CD4-positive, alpha-beta T cell treated with Interleukin-12 subunit alpha and Interleukin-12 subunit beta, for 1 hour (primary cell): ENCODE measurements around the gene FA2H.
"Not testable (repeated sequence)": the region's sequence is repeated elsewhere in the genome, so short reads cannot be mapped to it uniquely, and the experiment has no call there.

Experiments used
- DNase-seq: peaks from one replicate; pipeline ENCODE4 v3.0.0-alpha.2; 2020

Gene FA2H

DNA sequence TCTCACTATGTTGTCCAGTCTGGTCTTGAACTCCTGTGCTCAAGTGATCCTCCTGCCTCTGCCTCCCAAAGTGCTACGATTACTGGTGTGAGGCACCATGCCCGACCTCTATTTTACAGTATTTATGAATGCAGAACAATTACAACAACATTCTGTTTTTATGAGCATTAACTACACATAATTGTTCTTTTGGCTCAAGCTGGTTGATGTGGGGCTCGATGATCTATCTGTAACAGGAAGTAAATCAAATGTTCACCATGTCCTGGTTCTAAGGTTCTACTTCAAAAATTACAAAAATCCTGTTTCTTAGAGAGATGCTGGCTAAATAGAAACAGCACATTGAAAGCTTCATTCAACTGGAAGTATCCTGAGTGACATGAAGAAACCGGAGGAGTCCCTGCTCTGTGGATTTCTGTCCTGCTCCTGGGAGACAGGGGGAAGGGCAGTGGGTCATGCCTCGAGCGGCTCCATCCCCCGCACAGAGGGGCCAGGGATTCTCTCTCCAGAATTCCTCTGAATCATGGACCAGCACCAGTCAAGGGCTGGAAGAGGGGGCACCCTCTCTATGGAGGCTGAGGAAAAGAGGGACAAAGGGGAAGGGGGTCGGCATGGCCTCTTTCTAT is 31.5 kb downstream of the FA2H start:
- no peak for DNase-seq

DNA sequence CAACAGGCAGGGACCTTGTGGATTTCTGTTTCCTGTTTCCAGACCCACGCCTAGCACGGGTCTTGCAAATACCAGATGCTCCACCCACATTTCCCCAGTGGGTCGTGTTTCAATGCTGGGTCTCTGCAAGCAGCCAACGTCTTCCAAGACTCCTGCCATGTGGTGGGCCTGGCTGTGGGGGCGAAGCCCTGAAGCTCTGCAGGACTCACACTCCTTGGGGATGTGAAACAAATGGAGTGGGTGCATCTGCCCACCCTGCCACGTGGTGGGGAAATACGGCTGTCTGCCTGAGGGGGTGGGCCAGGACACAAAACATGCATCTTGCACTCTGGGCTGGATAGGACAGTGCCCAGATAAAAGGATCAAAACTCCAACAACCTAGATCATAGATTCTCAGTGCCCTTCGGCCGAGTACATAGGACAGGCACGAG is 32.6 kb downstream of the FA2H start:
- no peak for DNase-seq

DNA sequence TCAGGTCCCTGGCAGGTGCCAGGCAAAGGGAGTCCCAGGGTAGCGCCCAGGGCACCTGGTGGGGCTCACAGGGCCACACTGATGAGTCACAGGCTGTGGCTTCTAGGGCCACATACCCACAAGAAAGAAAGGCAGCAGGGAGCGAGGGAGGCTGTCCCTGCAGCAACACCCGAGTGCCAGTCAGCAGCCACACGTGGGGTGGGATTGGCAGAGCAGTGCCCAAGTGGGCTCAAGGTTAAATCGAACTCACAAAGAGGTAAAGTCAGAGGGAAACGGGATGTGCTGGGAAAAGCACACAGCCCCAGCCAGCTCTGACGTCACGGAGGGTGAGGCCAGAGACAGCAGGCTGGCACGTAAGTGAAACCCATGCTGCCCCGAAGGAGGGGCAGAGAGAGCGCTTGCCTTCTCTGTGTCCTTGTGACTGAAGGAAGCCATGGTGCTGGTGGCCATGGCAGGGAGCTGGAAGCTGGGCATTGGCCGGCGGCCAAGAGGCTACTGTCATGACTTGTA is 33.8 kb downstream of the FA2H start:
- no peak for DNase-seq

DNA sequence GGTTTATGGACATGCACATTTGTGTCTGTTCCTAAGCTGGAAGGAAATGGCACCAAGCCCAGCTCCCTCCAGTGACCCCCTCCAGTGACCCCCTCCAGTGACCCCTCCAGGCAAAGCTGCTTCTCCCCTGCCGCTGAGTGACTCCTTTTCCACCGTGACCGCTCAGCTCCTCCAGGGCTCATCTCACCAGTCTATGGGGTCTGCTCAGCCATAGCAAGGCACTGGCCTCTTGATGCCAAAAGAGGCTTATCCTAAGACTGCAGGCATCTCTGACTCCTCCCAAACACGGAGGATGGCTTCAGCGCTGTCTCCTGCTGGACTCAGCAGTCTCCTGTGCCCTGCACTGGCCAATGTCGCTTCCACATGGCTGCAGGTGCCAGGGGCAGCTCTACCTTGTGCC is 35.3 kb downstream of the FA2H start:
- no peak for DNase-seq

DNA sequence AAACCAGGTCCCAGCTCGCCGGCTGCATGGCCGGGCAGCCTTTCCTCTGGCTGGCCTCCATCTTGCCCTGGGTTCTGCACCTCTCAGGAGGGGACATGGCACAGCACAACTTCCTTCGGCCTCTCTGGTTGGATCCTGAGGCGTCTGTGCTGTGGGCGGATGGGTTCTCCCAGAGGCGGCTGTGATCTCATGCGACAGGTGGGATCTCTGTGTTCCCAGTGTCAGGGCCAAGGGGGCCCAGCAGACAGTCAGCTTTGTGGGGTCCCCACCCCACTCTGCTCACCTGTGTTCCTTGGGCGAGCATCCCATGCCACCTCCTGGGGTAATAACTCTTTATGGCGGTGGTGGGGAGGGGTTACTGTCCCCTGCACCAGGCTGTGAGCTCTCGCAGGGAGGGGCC is 35.8 kb downstream of the FA2H start:
- no peak for DNase-seq

DNA sequence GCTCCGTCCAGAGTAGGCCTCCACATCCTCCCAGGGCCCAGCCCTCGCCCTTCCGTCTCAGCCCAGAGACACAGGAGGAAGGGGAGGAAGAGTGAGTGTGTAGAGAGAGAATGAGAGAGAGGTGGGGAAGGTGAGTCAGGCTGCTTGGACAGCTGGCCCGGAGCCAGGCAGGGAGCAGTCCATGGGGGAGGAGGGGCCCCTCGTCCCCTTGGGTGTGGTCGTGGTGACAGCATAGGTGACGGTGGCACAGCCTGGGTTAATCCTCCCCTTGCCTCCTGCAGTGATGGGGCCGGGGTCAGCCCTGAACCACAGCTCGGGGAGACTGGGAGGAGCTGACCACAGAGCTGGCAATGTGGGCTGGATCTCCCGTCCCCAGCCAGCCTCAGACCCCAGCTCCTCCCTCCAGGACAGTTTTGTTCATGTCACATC is 36.5 kb downstream of the FA2H start:
- DNase-seq: no peak

DNA sequence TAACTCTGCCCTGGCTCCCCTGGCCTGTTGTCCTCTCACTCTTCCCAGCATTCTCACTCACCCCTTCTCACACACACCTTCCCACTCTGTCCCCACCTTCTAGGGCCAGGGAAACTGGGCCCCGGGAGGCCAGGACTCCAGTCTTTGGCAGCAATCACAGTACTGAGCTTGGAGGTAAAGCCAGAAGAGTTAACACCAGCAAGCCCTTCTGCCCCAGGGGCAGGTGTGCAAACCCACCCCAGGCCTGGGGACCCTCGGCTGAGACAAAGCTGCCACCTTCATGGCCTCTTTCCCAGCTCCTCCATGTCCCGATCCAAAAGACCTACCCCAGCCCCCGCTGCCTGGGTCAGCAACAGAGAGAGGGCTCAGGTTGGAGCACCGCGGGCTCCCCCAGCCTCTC is 37.1 kb downstream of the FA2H start:
- no peak for DNase-seq

DNA sequence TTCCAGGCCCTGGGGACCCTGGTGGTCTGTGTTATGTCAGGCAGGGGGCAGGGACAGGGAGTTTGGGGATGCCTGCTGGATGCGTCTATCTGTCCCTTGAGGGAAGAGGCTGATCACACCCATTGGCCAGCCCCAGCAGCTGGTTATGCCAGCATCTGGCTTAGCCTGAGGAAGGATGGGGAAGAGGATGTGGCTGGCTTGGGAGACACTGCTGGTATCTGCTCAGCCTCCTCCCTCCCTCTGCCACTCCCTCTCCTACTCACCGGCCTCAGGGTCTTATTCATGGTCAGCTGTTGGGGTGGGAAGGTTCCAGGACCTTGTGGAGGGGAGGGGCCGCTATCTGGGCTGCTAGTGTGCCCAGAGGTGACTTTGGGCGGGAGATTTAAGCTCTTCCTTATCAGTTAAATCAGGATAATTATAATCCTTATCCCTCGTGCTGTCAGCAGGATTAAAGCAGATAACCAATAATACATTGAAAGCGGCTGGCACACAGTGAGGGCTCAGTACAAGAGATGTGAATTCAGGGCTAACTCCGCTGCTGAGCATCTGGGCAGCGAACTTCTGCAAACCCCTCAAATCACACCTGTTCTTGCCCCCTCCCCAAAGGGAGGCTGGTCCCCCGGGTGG is 38.0 kb downstream of the FA2H start:
- no peak for DNase-seq

DNA sequence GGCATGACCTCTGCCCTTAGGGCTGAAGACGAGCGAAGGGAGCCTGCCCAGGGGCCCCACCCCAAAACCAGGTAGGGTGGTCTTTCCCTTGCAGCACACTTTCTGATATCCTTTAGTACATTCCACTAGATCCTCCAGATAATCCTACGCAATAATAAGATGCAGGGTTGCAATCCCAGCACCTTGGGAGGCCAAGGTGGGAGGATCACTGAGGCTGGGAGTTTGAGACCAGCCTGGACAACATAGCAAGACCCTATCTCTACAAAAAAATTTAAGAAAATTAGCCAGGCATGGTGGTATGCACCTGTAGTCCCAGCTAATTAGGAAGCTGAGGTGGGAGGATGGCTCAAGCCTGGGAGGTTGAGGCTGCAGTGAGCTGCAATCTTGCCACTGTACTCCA is 39.1 kb downstream of the FA2H start:
- no peak for DNase-seq

DNA sequence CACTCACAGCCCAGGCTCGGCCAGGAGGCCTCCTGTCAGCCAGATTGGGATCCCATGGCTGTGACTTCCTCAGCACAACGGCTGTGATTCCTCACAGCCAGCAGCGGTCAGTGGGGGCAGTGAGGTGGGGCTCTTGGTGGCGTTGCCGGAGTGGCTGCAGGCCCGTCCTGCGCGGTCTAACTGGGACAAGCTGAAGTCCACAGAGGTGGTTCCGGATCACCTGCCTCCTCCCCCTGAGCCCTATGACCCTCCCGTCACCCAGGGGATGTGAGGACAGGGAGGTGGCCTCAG is 39.5 kb downstream of the FA2H start:
- DNase-seq: no peak

DNA sequence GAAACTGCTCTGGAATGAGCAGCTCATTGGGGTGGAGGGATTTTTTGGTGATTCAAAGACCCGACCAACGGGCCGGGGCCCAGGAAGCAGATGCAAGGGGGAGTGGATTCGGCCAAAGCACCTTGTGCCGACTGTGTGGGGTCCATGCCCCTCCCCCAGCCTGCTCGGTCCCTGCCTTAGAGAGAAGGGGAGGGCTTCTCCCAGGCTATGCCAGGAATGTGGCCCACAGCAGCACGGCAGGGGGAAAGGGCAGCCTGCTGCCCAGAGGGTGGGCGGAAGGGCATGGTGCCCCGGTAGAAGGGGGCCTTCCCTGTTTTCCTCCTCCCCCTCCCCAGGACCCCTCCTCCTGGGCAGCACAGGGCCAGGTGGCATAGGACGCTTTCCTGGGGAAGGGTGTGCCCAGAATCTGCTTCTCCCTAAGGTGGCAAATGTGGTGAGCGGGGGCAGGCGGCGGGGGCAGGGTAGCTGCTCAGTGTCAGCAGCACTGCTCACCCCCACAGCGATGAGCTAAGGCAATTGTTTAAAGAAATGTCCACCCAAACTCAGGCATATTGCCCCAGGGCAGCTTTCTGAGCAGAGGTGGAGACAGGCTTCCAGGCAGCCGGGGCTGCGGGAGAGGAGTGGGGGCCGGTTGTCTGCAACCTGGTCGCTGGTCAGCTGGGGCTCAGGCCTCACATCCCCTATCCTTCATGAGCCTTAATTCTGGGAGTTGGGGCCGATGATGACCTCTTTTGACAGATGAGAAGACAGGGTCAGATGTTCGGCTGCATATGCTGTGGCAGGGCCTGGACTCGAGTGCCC is 40.1 kb downstream of the FA2H start:
- no peak for DNase-seq

DNA sequence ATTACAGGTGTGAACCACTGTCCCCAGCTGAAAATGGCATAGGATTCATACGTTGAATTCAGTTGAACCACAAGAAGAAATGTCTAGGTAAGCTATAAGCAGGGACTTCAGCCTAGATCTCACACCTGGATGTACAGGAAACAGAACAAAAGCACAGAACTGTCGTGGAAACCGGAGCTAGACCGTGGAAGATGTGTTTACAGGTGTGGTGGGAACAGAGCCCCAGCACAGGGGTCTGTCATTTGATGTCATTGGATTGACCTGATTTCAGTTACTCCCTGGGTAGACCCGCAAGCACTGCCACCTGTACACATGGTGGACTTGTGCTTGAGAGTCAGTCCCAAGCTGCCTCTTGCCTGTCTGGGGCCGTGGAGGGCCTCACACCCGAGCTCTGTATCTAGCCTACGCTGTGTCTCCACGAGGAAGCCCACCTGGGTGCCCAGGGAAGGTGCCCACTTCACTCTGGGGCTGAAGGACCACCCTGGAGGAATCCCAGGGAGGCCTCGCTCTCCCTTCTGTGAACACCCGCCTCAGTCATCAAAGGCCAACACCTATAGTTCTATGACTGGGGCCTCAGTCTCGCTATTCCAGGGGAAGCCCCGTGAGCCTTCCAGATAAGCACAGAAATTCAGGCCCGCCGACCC is 41.8 kb downstream of the FA2H start:
- no peak for DNase-seq

DNA sequence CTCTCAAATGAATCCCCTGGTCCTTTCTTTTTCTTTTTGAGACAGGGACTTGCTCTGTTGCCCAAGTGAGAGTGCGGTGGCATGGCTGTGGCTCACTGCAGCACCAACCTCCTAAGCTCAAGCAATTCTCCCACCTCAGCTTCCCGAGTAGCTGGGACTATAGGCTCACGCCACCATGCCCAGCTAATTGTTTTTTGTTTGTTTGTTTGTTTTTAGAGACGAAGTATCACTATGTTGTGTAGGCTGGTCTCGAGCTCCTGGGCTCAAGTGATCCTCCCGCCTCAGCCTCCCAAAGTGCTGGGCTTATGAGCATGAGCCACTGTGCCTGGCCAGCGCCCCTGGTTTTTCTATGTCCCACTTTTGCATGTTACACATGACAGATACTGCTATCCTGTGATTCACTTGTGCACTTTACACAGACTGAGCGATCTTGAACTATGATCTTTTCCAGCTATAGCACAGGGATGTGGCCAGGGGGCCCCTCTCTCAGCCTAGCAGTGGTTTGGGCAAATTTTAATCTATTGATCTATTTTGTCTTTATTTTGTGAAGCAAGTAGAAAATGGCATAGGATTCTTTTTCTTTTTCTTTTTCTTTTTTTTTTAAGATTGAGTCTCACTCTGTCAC is 42.7 kb downstream of the FA2H start:
- DNase-seq: no peak

DNA sequence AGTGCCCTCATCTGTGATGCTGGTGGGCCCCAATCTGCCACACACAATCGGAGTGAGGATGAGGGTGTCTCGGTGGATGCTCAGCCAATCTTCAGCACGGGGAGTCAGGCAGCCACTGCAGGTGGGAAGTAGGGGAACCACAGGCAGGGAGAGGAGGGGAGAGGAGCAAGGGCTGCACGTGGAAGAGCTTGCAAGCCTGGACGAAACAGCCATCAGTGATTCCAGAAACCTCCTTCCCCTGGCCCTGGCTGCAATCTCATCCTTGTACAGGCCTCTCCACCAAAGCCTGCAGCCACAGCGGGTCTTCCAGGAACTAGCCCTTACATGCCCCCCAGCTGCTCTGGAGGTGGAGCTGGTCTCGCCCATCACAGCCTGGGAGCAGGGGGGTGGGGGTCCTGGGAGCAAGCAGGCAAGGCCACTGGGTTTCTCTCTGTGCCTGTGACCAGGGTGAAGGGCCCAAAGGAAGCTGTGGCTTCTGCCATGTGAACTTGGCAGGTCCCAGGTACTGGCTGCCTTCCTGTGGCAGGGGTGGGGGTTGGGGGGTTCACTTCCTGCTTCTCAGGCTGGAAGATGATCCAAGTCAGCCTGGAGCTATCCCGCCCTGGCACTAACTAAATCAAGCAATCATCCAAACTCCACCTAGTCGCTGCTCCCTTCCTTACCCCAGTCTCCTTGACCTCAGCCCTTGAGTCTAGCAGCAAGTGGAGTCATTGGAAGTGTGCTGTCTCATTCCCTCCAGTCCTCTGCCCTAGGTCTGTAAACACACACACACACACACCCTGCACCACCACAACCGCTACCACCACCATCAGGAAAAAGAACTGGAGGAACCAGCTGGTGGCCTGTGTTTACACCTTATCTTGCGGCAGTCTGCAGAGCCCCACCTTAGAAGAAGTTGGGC is 44.6 kb downstream of the FA2H start:
- no peak for DNase-seq

DNA sequence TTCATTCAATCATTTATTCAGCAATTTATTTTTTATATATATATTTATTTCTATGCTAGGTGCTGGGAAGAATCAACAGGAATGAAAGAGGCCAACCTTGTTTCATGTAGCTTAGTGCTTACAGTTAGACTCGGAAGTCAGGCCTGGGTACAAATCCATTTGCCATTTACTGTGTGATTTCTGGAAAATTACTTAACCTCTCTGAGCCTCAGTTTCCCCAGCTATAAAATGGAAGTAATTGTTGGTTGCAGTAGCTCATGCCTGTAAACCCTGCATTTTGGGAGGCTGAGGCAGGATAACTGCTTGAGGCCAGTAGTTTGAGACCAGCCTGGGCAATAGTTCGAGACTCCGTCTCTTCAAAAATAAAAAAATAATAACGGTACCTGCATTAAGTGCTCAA is 46.7 kb downstream of the FA2H start:
- no peak for DNase-seq

DNA sequence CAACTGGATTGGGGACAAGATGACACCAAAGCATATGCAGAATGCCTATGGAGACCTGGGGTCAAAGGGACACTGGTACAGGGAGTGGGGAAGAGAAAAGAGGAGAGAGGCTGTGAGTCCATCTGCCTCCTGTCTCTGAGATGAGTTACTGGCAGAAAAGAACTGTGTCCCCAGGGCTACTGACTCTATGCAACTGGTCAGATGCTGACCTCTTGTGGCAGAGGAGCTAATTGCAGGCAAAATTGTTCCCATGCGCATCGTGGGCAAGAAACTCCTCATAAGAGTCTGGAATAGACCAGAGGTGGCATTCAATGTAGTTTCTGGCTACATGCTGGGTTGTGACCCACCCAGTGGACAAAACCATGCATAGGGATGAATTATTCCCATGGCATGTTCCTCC is 47.9 kb downstream of the FA2H start:
- peak; percentile 27 for DNase-seq

DNA sequence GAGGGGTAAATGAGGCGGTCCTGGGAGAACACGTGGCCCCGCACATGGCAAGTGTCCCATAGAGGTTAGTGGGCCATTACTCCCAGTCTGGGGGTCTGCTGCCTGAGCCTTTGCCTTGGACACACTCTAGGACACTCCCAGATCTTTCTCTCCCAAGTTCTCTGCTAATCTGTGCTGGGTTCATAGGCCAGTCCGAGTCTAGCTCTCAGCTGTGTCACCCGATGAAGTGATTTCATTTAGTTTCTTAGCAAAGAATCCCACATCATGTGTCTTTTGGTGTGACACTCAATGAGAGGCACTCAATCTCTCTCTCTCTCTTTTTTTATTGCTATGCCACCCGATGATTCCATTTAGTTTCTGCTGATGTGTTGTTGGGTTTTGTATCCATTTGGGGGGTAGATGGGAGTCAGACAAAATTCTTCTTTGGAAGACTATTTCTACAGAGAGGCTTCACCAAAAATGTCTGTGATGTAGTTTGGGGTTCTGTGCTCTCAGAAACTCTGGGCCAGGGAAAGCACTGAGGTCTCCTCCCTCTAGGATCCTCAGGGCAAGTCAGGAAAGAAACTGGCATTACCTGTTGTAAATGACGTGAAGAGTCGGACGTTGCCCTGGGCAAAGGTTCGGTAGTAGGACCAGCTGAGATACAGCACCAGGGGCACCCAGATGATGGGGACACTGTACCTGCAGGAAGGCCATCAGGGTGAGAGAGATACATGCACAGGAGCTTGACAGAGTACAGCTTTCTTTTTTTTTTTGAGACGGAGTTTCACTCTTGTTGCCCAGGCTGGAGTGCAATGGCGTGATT is 48.8 kb downstream of the FA2H start:
- DNase-seq: no peak

DNA sequence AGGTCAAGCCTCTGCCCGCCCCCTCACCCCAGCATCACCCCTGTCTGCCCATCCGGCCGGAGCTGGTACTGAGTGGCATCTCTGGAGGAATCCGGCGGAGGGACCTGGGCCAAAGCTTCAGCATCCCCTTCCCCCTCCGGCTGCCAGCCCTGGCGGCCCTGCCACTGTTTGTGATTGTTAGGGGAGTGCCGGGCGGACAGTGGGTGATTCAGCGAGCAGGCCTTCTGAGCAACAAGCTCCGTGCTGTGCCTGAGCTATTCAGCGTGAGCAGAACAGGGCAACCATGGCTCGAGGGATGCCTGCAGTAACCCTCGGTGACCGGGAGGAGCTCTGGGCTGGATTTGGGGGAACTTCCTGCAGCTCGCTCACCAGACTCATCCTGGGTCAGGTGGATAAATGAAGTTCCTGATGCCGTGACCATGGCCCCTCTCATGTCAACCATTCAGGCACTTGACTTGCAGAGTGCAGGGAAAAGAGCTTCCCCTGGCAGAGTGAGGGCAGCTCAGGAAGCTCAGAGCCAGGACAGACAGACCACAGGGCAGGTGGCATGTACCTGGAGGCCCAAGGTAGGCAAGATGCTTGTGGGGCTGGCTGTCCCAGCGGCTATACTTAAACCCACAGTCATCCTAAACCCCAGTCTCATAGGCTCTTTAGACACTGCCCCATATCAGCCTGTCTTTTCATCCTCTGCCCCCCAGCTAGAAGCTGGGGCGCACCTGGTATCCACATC is 49.6 kb downstream of the FA2H start:
- DNase-seq: no peak

DNA sequence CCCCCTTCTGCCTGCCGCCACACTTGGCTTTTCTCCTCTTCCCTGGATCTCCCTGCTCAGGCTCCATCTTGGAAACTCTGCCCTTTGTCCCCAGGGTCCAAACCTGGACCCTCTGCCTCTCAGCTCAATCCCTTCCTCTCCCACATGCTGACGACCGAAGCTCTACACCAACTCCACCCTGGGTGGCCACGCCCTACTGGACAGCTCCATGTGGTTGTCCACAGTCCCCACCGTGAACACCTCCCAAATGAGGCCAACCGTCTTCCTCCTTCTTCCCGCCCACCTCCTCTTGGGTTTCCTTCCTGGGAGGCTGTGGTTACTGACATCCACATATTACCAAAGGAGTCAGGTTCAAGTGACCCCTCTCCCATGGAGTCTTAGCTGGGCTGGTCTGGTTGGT is 51.4 kb downstream of the FA2H start:
- no peak for DNase-seq

DNA sequence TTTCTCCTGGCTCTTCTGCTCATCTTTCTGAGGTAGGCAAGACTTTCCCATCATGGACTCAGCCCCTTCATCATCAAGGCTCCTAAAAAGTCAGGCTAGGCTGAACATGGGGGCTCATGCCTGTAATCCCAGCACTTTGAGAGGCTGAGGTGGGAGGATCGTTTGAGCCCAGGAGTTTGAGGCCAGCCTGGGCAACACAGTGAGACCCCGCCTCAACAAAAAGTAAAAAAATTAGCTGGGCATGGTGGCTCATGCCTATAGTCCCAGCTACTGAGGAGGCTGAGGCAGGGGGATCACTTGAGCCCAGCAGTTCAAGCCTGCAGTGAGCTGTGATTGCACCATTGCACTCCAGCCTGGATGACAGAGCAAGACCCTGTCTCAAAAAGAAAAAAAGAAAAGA is 52.5 kb downstream of the FA2H start:
- DNase-seq: not testable (repeated sequence)

DNA sequence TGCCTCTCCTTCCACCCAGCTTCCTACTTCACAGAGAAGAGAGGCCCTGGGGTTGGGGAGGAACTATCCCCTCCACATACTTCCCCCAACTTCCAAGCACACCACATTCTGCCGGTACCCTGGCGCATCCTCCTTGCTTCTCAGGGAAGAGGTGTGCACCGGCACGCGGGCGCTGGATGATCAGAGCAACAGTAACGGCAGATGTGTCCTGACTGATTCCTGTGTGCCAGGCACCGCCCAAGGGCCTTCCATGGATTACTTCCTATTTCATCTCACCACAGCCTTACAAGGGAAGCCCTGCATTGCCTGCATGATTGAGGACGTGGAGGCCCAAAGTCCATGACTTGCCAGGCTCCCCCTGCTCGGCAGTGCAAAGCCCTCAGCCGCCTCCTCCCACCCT is 52.9 kb downstream of the FA2H start:
- DNase-seq: no peak
